Measurements from ENCODE around the gene NLRP4.
A peak's percentile ranks its signal among the peaks of the same experiment; 100 is the strongest.

Gene NLRP4

GRCh38 chr19:55836340-55836739 is at the start of gene NLRP4:
TSS of gene NLRP4 (plus strand) at chr19:55836540. CDS start at chr19:55852081, 15,541 bp downstream.
- intact Hi-C loops (cut with DNase I) = no loop called here
- DNase-seq = no peak

- no peak for DNase-seq
- intact Hi-C loops (cut with DNase I) = no loop called here
These were observed 41.3 kb upstream of the NLRP4 start for GRCh38 chr19:55795021-55795420.

GRCh38 chr19:55801416-55801815 is 34.9 kb upstream of the NLRP4 start:
- intact Hi-C loops (cut with DNase I) = no loop called here
- DNase-seq = no peak

- intact Hi-C loops (cut with DNase I) = no loop called here
- DNase-seq = no peak
These were observed 34.1 kb upstream of the NLRP4 start for GRCh38 chr19:55802281-55802680.

- DNase-seq = peak in 33 of 42 donors; percentile 3 to 63 (median 19)
- intact Hi-C loops (cut with DNase I) = no loop called here
These were observed 26.8 kb upstream of the NLRP4 start for GRCh38 chr19:55809381-55810058.

- intact Hi-C loops (cut with DNase I) = no loop called here
- DNase-seq = no peak
These were observed 25.0 kb upstream of the NLRP4 start for GRCh38 chr19:55811340-55811739.

GRCh38 chr19:55812449-55812848 is 23.9 kb upstream of the NLRP4 start:
- no peak for DNase-seq
- intact Hi-C loops (cut with DNase I) = no loop called here

GRCh38 chr19:55813906-55814305 is 22.4 kb upstream of the NLRP4 start:
- intact Hi-C loops (cut with DNase I) = no loop called here
- DNase-seq = no peak

- peak in 1 of 42 donors; percentile 1 for DNase-seq
- intact Hi-C loops (cut with DNase I) = no loop called here
These were observed 16.3 kb upstream of the NLRP4 start for GRCh38 chr19:55820037-55820436.

- DNase-seq = no peak
- intact Hi-C loops (cut with DNase I) = no loop called here
These were observed 5.7 kb upstream of the NLRP4 start for GRCh38 chr19:55830656-55831055.

GRCh38 chr19:55831846-55832245 is 4.5 kb upstream of the NLRP4 start, which contains the start of gene NLRP11:
TSS of gene NLRP11 (minus strand) at chr19:55831999. CDS start at chr19:55818174, 13,825 bp downstream.
- DNase-seq = no peak

GRCh38 chr19:55832676-55833075 is 3.7 kb upstream of the NLRP4 start:
- intact Hi-C loops (cut with DNase I) = no loop called here
- no peak for DNase-seq

More at GRCh38 chr19:55831846-55832245, 4.5 kb upstream of the NLRP4 start, which contains the start of gene NLRP11:
- intact Hi-C loops (cut with DNase I) = no loop called here

- no peak for DNase-seq
- intact Hi-C loops (cut with DNase I) = no loop called here
These were observed 1.9 kb downstream of the NLRP4 start for GRCh38 chr19:55838251-55838650.

- intact Hi-C loops (cut with DNase I) = no loop called here
- DNase-seq = no peak
These were observed 2.6 kb downstream of the NLRP4 start for GRCh38 chr19:55838906-55839305.

GRCh38 chr19:55855160-55855559 is 18.8 kb downstream of the NLRP4 start:
- DNase-seq = no peak
- intact Hi-C loops (cut with DNase I) = no loop called here

- no peak for DNase-seq
- intact Hi-C loops (cut with DNase I) = no loop called here
These were observed 20.8 kb downstream of the NLRP4 start for GRCh38 chr19:55857149-55857548.

GRCh38 chr19:55857974-55858373 is 21.6 kb downstream of the NLRP4 start:
- DNase-seq = no peak
- intact Hi-C loops (cut with DNase I) = no loop called here

GRCh38 chr19:55858401-55858800 is 22.1 kb downstream of the NLRP4 start:
- intact Hi-C loops (cut with DNase I) = no loop called here
- DNase-seq = no peak

GRCh38 chr19:55858969-55859368 is 22.6 kb downstream of the NLRP4 start:
- intact Hi-C loops (cut with DNase I) = no loop called here

GRCh38 chr19:55866521-55866920 is 30.2 kb downstream of the NLRP4 start:
- DNase-seq = no peak
- intact Hi-C loops (cut with DNase I) = no loop called here

More at GRCh38 chr19:55858969-55859368, 22.6 kb downstream of the NLRP4 start:
- no peak for DNase-seq

GRCh38 chr19:55867101-55867500 is 30.8 kb downstream of the NLRP4 start:
- intact Hi-C loops (cut with DNase I) = no loop called here
- DNase-seq = no peak

All from head of caudate nucleus (tissue), 42 donors.